ENCODE results near the gene CRYBA4.

- TF ChIP-seq POLR2AphosphoS5 (IDR thresholded peaks at IDR 0.05) (peak in 1 of 3 donors; percentile 36), CTCF (IDR thresholded peaks at IDR 0.05 in 8 of 11, conservative IDR thresholded peaks at IDR 0.05 in 3 of 11) (no peak), POLR2A (IDR thresholded peaks at IDR 0.05) (no peak)
These were observed 32.4 kb upstream of the CRYBA4 start for GRCh38 chr22:26589367-26589844.
